GM18511 (cell line): ENCODE results near the gene CBR1.

ENCODE experiments used
- ATAC-seq: cut with Tn5 transposase; IDR thresholded peaks from one replicate; pipeline ENCODE4 v1.9.1; 2021; ENCODE audit warnings: mild to moderate bottlenecking, moderate library complexity; ENCODE audit not compliant: unreplicated experiment

CBR1 gene

GRCh38 chr21:36069713-36070583 is at the start of gene CBR1:
CBR1 (plus strand) TSS chr21:36070024; CDS start chr21:36070116, 92 bp downstream.
- peak; percentile 93 for ATAC-seq

GRCh38 chr21:36021251-36021837 is 48.5 kb upstream of the CBR1 start:
- peak; percentile 93 for ATAC-seq

- no peak for ATAC-seq
Observed at GRCh38 chr21:36022427-36023091, 47.3 kb upstream of the CBR1 start.

DNA sequence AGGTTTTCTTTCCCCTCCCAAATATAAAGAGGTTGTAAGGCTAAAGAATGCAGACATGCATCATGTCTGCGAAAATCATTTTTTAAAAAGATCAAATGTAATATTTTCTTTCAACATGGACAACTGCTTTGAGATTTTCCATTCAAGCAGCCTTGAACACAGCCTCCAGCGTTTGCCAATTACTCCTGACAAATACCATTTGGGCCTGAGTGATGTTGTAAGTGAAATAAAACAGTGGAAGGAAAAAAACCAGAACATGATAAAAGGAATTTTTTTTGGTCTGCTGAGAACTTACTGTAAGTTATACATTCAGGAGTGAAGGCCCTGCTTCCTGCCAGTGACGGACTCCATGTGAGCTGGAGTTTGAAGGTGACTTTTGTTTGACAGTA is 46.7 kb upstream of the CBR1 start:
- no peak for ATAC-seq

GRCh38 chr21:36024782-36025181 is 45.0 kb upstream of the CBR1 start:
- ATAC-seq: no peak

DNA sequence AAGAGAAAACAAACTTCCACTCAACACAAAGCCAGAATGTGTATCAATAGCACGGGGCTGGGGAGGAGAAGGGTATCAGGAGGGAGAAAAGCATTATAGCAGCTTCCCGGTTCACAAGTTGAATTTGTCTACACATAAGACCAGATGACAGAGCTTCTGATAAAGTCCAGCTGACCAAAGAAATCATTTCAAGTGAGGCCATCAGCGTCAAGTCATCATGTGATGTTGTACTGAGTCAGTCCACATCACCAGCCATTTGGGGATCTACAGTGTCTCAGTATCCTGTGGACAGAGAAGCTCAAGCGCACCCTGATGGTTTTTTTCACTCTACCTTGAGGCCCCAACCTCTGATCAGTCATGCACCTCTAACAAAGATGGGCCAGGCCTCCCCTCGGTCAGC is 42.5 kb upstream of the CBR1 start:
- ATAC-seq: no peak

DNA sequence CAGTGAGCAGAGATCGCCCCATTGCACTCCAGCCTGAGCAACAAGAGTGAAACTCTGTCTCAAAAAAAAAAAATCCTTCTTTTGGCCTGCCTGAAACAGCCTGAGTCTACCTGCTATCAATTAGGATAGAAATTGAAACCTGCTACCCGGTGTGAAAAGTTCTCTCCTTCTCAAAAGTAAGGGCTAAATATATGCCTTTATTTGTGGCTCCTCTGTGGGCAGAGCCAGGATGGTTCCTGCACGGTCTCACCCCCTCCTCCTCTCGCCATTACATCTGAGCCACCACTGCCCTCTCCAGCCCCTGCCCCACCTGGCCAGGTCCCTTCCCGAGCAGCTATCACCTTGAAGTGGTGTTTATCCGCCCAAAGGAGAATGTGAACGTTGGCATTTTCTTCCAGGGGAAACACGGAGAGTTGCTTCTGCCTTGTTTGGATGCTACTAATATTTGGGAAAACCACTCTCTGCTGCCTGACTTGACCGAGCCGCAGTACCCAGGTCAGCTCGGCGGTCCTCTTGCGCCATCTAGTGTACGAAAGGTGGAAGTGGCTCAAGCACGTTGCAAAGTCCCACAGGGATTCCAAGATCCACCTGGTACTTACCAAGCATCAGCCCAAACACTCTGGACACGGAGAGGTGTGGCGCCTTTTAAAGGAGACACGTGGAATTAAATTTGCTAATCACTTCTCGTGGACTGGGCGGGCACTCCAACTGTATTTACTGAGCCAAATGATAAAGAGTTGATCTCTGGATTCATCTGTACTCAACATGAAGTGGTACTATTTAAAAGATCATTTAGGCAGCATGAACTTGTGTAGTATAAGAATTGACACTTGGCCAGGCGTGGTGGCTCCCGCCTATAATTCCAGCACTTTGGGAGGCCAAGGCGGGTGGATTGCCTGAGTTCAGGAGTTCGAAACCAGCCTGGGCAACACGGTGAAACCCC is 41.4 kb upstream of the CBR1 start:
- peak; percentile 84 for ATAC-seq

DNA sequence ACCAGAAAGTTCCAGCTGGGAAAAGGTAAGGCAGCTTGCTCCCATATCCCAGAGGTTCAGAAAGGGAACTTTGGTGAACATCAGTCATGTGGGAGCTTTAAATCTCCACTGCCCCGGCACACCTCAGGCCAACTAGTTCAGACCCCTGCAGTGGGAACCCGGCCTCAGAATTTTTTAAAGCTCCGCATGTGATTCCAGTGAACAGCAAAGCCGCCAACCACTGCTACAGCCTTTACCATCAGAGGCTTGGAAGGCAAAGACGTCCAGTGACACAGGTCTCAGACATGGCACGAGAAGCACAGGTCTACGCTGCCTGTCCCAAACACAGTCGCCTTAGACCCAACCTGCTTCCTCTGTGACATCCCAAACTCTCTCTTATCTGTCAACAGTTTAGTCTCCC is 40.5 kb upstream of the CBR1 start:
- no peak for ATAC-seq

DNA sequence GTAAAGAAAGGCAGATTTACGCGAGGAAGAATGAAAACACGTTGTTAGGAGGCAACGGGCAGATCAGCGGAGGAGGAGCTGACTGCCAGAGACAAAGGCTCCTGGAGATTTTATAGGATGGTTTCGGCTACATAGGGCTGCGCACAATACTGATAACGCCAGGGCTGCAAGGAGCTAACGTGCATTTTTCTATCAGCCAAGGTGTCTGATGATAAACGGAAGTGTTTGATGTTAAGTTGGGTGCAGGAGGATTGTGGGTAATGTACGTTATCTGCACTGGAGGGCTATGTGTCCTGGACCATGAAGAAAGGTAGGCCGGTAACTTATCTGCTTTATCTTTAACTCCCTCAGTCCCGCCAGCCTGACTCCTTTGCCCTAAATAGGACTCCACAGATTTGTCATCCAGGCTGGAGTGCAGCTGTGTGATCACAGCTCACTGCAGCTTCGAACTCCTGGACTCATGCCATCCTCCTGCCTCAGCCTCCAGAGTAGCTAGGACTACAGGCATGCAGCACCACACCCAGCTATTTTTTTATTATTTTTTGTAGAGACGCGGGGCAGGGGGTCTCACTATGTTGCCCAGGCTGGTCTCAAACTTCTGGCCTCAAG is 39.1 kb upstream of the CBR1 start:
- ATAC-seq: no peak

DNA sequence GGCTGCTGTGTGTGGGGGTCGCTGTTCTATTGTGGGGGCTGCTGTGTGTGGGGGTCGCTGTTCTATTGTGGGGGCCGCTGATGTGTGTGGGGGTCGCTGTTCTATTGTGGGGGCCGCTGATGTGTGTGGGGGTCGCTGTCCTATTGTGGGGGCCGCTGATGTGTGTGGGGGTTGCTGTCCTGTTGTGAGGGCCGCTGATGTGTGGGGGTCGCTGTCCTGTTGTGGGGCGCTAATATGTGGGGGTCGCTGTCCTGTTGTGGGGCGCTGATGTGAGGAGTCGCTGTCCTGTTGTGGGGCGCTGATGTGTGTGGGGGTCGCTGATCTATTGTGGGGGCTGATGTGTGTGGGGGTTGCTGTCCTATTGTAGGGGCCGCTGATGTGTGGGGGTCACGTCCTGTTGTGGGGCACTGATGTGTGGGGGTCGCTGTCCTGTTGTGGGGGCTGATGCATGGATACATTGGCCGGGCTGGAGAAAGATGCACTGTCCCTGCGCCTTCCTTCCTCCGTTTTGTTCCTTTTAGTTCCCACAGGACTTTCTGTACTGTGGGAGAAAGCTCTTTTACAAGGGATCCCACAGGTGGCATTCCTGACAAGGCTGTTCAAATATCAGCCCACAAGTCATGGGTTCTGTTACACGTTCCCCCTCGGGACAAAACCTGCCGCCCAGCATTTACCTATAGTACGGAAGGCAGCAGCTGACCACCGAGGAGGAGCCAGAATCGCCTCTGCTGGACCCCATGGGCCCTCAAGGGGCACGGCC is 37.0 kb upstream of the CBR1 start:
- ATAC-seq: no peak

DNA sequence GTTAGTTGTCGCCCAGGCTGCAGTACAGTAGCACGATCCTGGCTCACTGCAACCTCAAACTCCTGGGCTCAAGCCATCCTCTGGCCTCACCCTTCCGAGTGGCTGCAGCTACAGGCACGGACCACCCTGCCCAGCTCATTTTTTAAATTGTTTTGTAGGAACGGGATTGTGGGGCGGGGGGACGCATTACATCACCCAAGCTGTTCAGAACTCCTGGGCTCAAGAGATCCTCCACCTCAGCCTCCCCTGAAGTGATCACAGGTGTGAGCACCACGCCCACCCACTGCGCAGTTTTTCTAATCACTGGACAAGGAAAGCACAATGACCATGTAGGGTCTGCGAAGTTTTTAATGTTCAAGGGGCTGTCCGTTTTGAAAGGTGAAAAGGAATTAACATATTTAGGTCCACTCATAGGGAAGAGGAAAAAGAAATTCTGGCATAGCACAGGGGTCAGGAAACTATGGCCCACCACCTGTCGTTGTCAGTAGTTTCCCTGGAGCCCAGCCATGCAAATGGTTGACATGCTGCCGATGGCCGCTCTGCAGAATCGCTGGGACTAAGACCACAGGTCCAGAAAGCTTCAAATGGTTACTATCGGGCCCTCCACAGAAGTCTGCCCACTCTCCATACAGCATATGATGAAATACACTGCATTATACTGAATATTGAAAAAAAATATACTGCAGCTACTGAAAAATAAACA is 35.5 kb upstream of the CBR1 start:
- ATAC-seq: no peak

GRCh38 chr21:36035381-36035791 is 34.4 kb upstream of the CBR1 start:
- no peak for ATAC-seq

- no peak for ATAC-seq
Observed at GRCh38 chr21:36038701-36039497, 30.9 kb upstream of the CBR1 start.

DNA sequence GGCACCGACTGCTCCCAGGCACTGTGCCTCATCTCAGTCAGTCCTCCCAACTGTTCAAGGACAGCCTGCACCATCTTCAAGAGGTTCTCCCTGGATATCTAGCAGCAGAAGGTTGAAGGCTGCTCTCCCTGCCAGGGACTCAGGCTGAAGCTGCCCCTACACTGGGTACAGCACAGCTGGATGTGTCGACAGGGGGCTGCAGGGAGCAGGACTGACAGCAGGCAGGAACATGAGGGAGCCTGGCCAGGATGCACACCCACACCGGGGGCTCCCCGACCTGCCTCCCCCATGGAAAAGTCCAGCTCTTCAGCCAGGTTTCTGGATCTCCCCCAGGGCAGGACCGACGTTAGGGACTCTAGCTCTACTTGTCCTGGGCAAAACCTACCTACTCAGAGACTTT is 30.0 kb upstream of the CBR1 start:
- ATAC-seq: no peak

- no peak for ATAC-seq
Observed at GRCh38 chr21:36040389-36040788, 29.4 kb upstream of the CBR1 start.

DNA sequence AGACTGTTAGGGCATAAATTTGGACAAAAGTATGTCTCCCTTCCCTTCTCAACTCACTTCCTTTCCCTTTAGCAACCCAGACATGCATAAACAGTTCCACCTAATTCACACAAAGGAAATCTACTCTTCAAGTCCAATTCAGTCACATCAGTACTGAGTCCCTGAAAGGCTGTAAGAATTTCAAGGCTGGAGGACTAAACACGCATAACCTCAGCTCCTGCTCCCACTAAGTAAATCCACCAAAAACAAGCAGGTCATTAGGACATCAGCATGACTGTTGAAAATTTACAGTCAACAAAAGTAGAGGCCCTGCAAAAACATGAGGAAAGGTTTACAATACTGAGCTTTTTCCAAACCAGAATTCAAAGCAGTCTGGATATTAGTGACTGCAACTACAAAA is 27.9 kb upstream of the CBR1 start:
- ATAC-seq: no peak

GRCh38 chr21:36044056-36044455 is 25.8 kb upstream of the CBR1 start:
- no peak for ATAC-seq

DNA sequence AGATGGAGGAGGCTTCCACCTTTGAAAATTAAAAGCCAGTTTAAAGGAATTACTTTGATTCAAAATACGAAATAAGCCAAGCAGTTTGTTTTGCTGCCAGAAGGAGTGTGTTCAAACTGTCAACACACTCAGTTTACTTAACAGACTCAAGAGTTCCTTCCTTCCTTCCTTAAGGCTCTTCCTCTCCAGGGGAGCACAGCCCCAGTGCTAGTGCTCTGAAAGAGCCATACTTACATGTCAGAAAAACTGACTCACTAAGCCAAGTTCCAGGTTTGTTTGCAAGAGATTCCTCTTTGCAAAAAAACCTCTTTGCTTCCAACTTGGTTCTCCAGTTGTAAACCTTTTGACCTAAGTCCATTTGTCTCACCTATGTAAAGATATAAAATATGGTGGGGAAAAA is 23.8 kb upstream of the CBR1 start:
- no peak for ATAC-seq
